ENCODE data around the gene FBXL3. TPM values are rescaled to one million over a fixed set of nuclear protein-coding genes. Genes with fewer than 3 reads are reported as not detected.
"Not testable (repeated sequence)": the region's sequence is repeated elsewhere in the genome, so short reads cannot be mapped to it uniquely, and the experiment has no call there.

The FBXL3 gene
- polyA plus RNA-seq, 4 donors, result 57.6 to 77.8 (median 71.6) TPM

GRCh38 chr13:77028202-77028601, 1.2 kb upstream of the FBXL3 start:
- no peak for DNase-seq (ENCODE audit: low read depth in 4 of 4, low spot score in 3 of 4)

GRCh38 chr13:77026255-77026860, 601 bp downstream of the FBXL3 start:
- DNase-seq (ENCODE audit: low read depth in 4 of 4, low spot score in 3 of 4), result peak; percentile 55 to 61 (median 58)

- DNase-seq (ENCODE audit: low read depth in 4 of 4, low spot score in 3 of 4), result no peak
These were observed 4.6 kb downstream of the FBXL3 start for GRCh38 chr13:77022341-77022740.

GRCh38 chr13:77019756-77020155, 7.2 kb downstream of the FBXL3 start:
- DNase-seq (ENCODE audit: low read depth in 4 of 4, low spot score in 3 of 4), result no peak

GRCh38 chr13:77016888-77017623, 9.9 kb downstream of the FBXL3 start:
- DNase-seq (ENCODE audit: low read depth in 4 of 4, low spot score in 3 of 4), result no peak

GRCh38 chr13:77016251-77016812, 10.6 kb downstream of the FBXL3 start:
- DNase-seq (ENCODE audit: low read depth in 4 of 4, low spot score in 3 of 4), result no peak

GRCh38 chr13:77014906-77015685, 11.9 kb downstream of the FBXL3 start:
- DNase-seq (ENCODE audit: low read depth in 4 of 4, low spot score in 3 of 4), result no peak

- no peak for DNase-seq (ENCODE audit: low read depth in 4 of 4, low spot score in 3 of 4)
These were observed 13.0 kb downstream of the FBXL3 start for GRCh38 chr13:77013853-77014542.

- not testable (repeated sequence) for DNase-seq (ENCODE audit: low read depth in 4 of 4, low spot score in 3 of 4)
These were observed 17.2 kb downstream of the FBXL3 start for GRCh38 chr13:77009719-77010118.

- DNase-seq (ENCODE audit: low read depth in 4 of 4, low spot score in 3 of 4), result no peak
These were observed 17.9 kb downstream of the FBXL3 start for GRCh38 chr13:77009011-77009410.

- not testable (repeated sequence) for DNase-seq (ENCODE audit: low read depth in 4 of 4, low spot score in 3 of 4)
These were observed 18.6 kb downstream of the FBXL3 start for GRCh38 chr13:77008337-77008736.

GRCh38 chr13:77002590-77003190, 24.3 kb downstream of the FBXL3 start:
- DNase-seq (ENCODE audit: low read depth in 4 of 4, low spot score in 3 of 4), result peak in 1 of 4 donors; percentile 10

GRCh38 chr13:77001963-77002587, 24.9 kb downstream of the FBXL3 start:
- DNase-seq (ENCODE audit: low read depth in 4 of 4, low spot score in 3 of 4), result no peak

- no peak for DNase-seq (ENCODE audit: low read depth in 4 of 4, low spot score in 3 of 4)
These were observed 25.4 kb downstream of the FBXL3 start for GRCh38 chr13:77001540-77001939.

GRCh38 chr13:77000475-77000874, 26.5 kb downstream of the FBXL3 start:
- no peak for DNase-seq (ENCODE audit: low read depth in 4 of 4, low spot score in 3 of 4)

GRCh38 chr13:76994281-76994680, 32.7 kb downstream of the FBXL3 start:
- no peak for DNase-seq (ENCODE audit: low read depth in 4 of 4, low spot score in 3 of 4)

- no peak for DNase-seq (ENCODE audit: low read depth in 4 of 4, low spot score in 3 of 4)
These were observed 33.5 kb downstream of the FBXL3 start for GRCh38 chr13:76993473-76993872.

- no peak for DNase-seq (ENCODE audit: low read depth in 4 of 4, low spot score in 3 of 4)
These were observed 33.9 kb downstream of the FBXL3 start for GRCh38 chr13:76993021-76993420.

GRCh38 chr13:76992548-76993001, 34.4 kb downstream of the FBXL3 start:
- peak in 2 of 4 donors; percentile 28 to 32 for DNase-seq (ENCODE audit: low read depth in 4 of 4, low spot score in 3 of 4)

Measured in right renal pelvis (tissue), 4 donors.